ENCODE results near the gene ANKRD52. TPM values are rescaled to one million over a fixed set of nuclear protein-coding genes. Genes with fewer than 3 reads are reported as not detected.

Gene ANKRD52
- total and polyA plus RNA-seq, 9 of the 15 experiments (the other 6 are each of a cell fraction or from before 2014, with no cell fraction given) = 0.52 to 46.8 (median 7.9) TPM

GRCh38 chr12:56242986-56243385, 15.2 kb downstream of the ANKRD52 start:
- H3K9me3 ChIP-seq (replicated peaks; ENCODE audit: control insufficient read depth, insufficient read depth, low read depth, low read length) = no peaks in the 10 kb centered on the region
- peaks cover 30 to 33% of the 10 kb centered on the region in 2 experiments for H3K4me1 ChIP-seq (replicated peaks in 1 of 2; ENCODE audit: control insufficient read depth in 2 of 2, insufficient read depth in 2 of 2, low read length in 2 of 2)
- ChIA-PET POLR2A (interaction anchor here (0.6 to 1.0 kb wide), 3 partner anchors 10 to 148 kb away, joined by 3 to 4 read pairs (median 3); no protein-coding TSS in a partner anchor), CTCF (ENCODE audit: low intra/inter-chr PET ratio) (no interaction called here)
- no peaks in the 10 kb centered on the region for H3K79me2 ChIP-seq (ENCODE audit: control insufficient read depth, insufficient read depth, low read length)
- no peak overlapping the region for H3K4me3 ChIP-seq
- peak; percentile 43; the same call in 1 of the 2 replicates for TF ChIP-seq RBFOX2 (IDR thresholded peaks at IDR 0.05; ENCODE audit: low read depth, low read length)
- peak; percentile 26; the same call in 1 of the 2 replicates for TF ChIP-seq POLR2G (IDR thresholded peaks at IDR 0.05; ENCODE audit: low read depth, low read length)
- TF ChIP-seq KLF13 (tag; IDR thresholded peaks at IDR 0.05; ENCODE audit: borderline replicate concordance, low read depth) = no peak
- TF ChIP-seq ZNF785 (CRISPR knock-in tag; IDR thresholded peaks at IDR 0.05) = no peak
- no peak for TF ChIP-seq SETDB1 (IDR thresholded peaks at IDR 0.05; ENCODE audit: low read length)
- TF ChIP-seq TEAD1 (CRISPR knock-in tag; IDR thresholded peaks at IDR 0.05) = no peak
- no peak for TF ChIP-seq MCM5 (IDR thresholded peaks at IDR 0.05; ENCODE audit: low read depth)
- TF ChIP-seq ZBTB33 (CRISPR knock-in tag; IDR thresholded peaks at IDR 0.05) = 0 out of 2 replicates have a peak, but pooled peaks have one; percentile 43
- no peak for TF ChIP-seq ZSCAN32 (CRISPR knock-in tag; IDR thresholded peaks at IDR 0.05)
- ATAC-seq = no peak
- peak overlapping the region; percentile 33; the same call in 2 of the 3 replicates for H3K27ac ChIP-seq (ENCODE audit: extremely low read depth, low read depth, low read length)
- H3K9me1 ChIP-seq (ENCODE audit: control insufficient read depth, insufficient read depth, low read length) = no peaks in the 10 kb centered on the region
- H3K27me3 ChIP-seq (ENCODE audit: control insufficient read depth in 2 of 2, insufficient read depth in 2 of 2, low read length in 2 of 2) = no peaks in the 10 kb centered on the region
- no peaks in the 10 kb centered on the region for H4K20me1 ChIP-seq (replicated peaks; ENCODE audit: control insufficient read depth, insufficient read depth, low read length)
- BruUV-seq (replicated peaks) = no TSS peak
- in situ Hi-C loops (cut with MboI) = no loop called here
- peaks cover 82% of the 10 kb centered on the region; the same call in 2 of the 3 replicates for H3K36me3 ChIP-seq (ENCODE audit: control insufficient read depth, insufficient read depth, low read length)
- FAIRE-seq = no peak
- no peak overlapping the region for H3K4me2 ChIP-seq (ENCODE audit: insufficient read depth, low read length)
- H3K9ac ChIP-seq (ENCODE audit: insufficient read depth in 1 of 2, low read depth in 2 of 2, low read length in 2 of 2) = peak overlapping the region; percentile 11 to 53; a peak in 3 of 4 replicates
- WGBS (ENCODE audit: insufficient coverage, low coverage, missing lambda C conversion rate) = 88% methylated on average over 12 of the region's 13 CpGs
- H2AFZ ChIP-seq (ENCODE audit: low read depth, low read length) = no peak overlapping the region
- DNase-seq (ENCODE audit: extremely low read depth in 1 of 4, low spot score in 3 of 4) = no peak
- intact Hi-C loops (cut with micrococcal nuclease) = no loop called here

All from K562 (cell line).